ENCODE results near the gene LTBP1.

- TF ChIP-seq CTCF (IDR thresholded peaks at IDR 0.05; ENCODE audit: low read depth, low read length, poor library complexity, severe bottlenecking): no peak
- no peak for TF ChIP-seq EZH2phosphoT487 (IDR thresholded peaks at IDR 0.05; ENCODE audit: borderline replicate concordance, low read length)
These were observed 184.4 kb downstream of the LTBP1 start for GRCh38 chr2:33131111-33131510.

Measured in DOHH2 (cell line).